Neutrophil (primary cell): ENCODE data around the gene NKD1.

Source experiments
- H3K27ac ChIP-seq: fragments of 200-600 bp; sonication (generic); 2 replicates; pipeline ENCODE4 v1.5.1; 2016; ENCODE audit warnings: mild to moderate bottlenecking, moderate library complexity
- H3K27me3 ChIP-seq: fragments of 200-600 bp; sonication (generic); 2 replicates; pipeline ENCODE4 v1.6.0; 2016; ENCODE audit warnings: mild to moderate bottlenecking
- H3K36me3 ChIP-seq: fragments of 200-600 bp; sonication (generic); 2 replicates; pipeline ENCODE4 v1.5.1; 2017
- H3K4me1 ChIP-seq, 2 experiments: fragments of 200-600 bp in 1 of 2; sonication (generic) in 1 of 2; 1 replicate in 1 of 2; 2 replicates in 1 of 2; pipeline versions ENCODE4 v1.5.1 to v1.6.1; 2013 to 2016; ENCODE audit warnings: low read depth in 1 of 2, low read length in 1 of 2, mild to moderate bottlenecking in 1 of 2, moderate library complexity in 1 of 2; ENCODE audit not compliant: control insufficient read depth in 1 of 2, insufficient read depth in 1 of 2
- H3K4me3 ChIP-seq, 2 experiments: fragments of 200-600 bp in 1 of 2; sonication (generic) in 1 of 2; 1 replicate in 1 of 2; 2 replicates in 1 of 2; pipeline ENCODE4 v1.5.1; 2013 to 2016; ENCODE audit warnings: low read depth in 1 of 2, low read length in 1 of 2, mild to moderate bottlenecking in 1 of 2, moderate library complexity in 1 of 2
- H3K9me3 ChIP-seq: fragments of 200-600 bp; sonication (generic); 2 replicates; pipeline ENCODE4 v1.5.1; 2016
- TF ChIP-seq, protein P1 (sequence below): fragments of 200-600 bp; sonication (generic); IDR thresholded peaks from 2 replicates; pipeline ENCODE4 v1.5.1; 2016; ENCODE audit warnings: antibody characterized with exemption

Gene NKD1

DNA sequence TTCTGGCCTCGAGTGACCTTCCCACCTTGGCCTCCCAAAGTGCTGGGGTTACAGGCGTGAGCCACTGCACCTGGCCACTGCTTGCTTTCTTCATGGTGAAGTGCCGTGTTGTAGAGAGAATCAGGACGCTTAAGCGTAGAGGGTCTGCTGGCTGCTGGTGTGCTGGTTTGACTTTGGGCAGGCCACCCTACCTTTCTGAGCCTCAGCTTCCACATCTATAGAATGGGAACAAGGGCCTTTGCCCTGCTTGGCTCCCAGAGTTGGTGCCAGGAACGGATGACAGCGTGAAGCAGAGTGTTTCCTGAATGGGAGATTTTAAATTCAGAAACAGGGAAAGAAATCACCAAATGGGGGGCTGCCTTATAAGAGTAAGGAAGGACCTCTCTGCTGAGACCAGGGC, 60.9 kb downstream of the NKD1 start:
- no peak overlapping the region for H3K4me3 ChIP-seq
- H3K36me3 ChIP-seq: no peaks in the 10 kb centered on the region
- no peak overlapping the region for H3K27ac ChIP-seq
- peaks cover 14% of the 10 kb centered on the region for H3K27me3 ChIP-seq
- H3K9me3 ChIP-seq: no peaks in the 10 kb centered on the region
- peaks cover 7 to 11% of the 10 kb centered on the region in 2 experiments for H3K4me1 ChIP-seq
- TF ChIP-seq, protein P1, sequence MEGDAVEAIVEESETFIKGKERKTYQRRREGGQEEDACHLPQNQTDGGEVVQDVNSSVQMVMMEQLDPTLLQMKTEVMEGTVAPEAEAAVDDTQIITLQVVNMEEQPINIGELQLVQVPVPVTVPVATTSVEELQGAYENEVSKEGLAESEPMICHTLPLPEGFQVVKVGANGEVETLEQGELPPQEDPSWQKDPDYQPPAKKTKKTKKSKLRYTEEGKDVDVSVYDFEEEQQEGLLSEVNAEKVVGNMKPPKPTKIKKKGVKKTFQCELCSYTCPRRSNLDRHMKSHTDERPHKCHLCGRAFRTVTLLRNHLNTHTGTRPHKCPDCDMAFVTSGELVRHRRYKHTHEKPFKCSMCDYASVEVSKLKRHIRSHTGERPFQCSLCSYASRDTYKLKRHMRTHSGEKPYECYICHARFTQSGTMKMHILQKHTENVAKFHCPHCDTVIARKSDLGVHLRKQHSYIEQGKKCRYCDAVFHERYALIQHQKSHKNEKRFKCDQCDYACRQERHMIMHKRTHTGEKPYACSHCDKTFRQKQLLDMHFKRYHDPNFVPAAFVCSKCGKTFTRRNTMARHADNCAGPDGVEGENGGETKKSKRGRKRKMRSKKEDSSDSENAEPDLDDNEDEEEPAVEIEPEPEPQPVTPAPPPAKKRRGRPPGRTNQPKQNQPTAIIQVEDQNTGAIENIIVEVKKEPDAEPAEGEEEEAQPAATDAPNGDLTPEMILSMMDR: no peak

DNA sequence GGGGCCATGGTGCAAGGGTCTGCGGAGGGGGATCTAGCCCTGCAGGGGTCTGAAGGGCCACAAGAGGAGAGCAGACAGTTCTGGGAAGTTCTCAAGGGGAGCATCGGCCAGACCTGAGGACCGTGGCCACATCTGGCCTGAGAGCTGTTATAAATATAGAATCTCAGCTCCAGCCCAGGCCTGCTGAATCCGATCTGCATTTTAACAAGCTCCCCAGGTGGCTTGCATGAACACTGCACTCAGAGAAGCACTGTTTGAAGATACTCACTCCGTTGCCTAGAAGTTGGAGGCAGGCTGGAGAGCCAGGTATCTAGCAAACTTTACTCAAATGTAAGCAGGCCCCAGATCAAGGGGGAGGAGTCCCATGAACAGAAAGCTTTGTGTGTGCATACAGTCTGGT, 61.3 kb downstream of the NKD1 start:
- H3K4me3 ChIP-seq: no peak overlapping the region
- no peaks in the 10 kb centered on the region for H3K36me3 ChIP-seq
- no peaks in the 10 kb centered on the region for H3K9me3 ChIP-seq
- peaks cover 16% of the 10 kb centered on the region for H3K27me3 ChIP-seq
- TF ChIP-seq, protein P1: no peak
- peaks cover 7 to 11% of the 10 kb centered on the region in 2 experiments for H3K4me1 ChIP-seq
- H3K27ac ChIP-seq: no peak overlapping the region

DNA sequence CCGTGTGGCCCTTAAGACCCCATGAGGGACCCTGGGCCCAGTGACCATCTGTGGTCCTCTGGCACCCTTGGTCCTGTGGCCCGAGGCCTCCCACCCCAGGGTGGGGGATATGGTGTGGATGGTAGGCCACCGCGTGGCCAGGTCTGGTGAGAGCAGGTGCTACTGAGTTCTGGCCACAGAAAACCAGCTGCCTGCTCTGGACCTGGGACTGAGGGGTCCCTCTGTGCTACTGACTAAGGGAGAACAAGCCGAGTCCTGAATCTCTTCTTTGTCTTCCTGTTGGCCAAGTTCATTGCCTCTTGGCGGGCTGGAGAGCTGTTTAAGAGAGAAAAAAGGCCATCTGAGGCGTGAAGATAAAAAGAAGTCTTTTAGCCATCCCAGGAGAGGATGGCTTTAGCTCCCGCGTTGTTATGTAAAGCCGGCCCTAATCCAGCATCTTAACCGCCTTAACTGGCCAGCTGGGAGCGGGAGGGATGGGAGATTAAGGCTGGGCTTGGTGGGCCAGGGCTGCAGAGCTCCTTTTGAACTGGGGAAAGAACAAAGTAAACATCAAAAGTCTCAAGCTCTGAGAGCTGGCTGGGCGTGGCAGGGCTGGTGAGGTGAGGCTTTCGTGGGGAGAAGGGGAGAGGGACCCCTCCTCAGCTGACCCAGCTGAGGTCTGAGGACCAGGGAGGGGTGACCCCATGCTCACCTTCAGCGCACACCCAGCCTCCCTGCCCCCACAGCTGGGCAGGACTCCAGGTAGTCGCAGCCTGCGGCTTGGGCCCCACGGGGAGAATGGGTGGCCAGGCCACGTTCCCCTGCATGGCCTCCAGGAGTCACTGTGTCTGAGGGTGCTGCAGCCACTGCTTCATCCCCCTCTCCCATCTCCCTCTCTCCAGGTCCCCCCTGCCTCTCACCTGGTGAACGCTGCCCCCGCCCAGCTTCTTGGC, 62.4 kb downstream of the NKD1 start:
- H3K36me3 ChIP-seq: no peaks in the 10 kb centered on the region
- H3K4me1 ChIP-seq: peaks cover 7 to 11% of the 10 kb centered on the region in 2 experiments
- no peak overlapping the region for H3K27ac ChIP-seq
- no peak overlapping the region for H3K4me3 ChIP-seq
- TF ChIP-seq, protein P1: no peak
- H3K27me3 ChIP-seq: peaks cover 16% of the 10 kb centered on the region
- H3K9me3 ChIP-seq: no peaks in the 10 kb centered on the region

DNA sequence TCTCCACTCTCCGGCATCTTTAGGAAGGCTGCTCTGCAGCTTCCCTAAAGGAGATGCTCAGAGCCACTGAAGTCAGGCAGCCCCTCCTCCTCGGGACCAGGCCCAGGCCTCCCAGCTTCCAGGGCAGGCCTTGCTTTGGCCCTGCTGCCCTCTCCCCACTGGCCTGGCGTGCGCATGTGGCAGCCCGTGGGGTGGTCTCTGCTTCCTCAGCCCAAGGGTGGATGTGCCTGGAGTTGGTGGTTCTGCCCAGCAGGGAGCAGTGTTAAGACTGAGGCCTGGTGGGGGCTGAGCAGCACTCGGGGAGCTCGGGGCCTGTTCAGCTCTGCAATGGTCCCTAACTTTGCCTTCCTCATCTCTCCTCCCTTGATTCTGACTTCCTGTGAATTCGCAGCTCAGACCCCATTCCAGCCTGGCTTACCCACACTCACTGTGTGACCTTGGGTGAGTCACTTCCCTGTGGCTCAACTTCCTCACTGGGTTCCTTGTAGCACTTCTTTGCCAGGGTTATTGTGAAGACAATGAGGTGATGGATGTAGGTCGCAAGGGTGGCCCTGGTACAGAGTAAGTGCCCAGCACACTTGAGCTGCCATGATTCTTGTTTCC, 63.2 kb downstream of the NKD1 start:
- H3K36me3 ChIP-seq: no peaks in the 10 kb centered on the region
- TF ChIP-seq, protein P1: no peak
- H3K27ac ChIP-seq: no peak overlapping the region
- no peak overlapping the region for H3K4me3 ChIP-seq
- H3K9me3 ChIP-seq: no peaks in the 10 kb centered on the region
- H3K27me3 ChIP-seq: peaks cover 16% of the 10 kb centered on the region
- peaks cover 8 to 11% of the 10 kb centered on the region in 2 experiments for H3K4me1 ChIP-seq

DNA sequence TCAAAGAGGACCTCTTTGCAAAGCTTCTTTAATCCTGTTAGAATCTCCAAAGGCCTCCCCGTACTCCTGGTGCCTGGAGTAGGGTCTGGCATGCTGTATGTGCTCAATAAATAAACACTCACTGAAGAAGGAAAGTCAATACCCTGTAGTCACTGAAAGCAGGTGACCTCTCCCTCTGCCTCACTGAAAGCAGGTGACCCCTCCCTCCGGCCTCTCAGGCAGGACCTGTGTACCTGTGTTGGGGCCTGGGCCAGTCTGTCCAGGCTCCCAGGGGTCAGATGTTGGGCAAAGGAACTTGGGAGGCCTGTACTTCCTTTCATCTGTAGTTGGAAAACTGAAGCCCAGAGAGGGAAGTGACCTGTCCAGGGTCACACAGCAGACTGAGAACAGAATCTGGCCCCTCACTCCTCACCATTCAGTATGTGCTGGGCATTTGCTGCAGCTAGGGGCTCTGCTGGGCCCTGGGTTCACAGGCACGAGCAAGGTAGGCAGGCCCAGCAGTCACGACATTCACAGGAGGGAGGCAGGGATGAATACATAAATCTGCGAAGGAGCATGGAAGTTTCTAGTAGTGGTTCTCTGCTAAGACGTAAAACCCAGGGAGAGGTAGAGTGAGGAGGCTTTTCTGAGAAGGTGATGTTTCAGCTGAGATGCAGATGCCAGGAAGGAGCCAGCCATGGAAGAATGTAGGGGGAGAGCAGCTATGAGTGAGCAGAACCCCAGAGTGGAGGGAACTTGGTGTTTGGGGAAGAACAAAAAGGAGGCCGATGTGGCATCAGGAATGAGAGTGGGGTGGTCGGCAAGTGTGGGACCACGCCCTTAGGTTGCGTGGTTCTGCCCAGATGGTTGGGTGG, 64.0 kb downstream of the NKD1 start:
- Histone ChIP-seq H3K4me1 (peaks cover 16 to 18% of the 10 kb centered on the region in 2 experiments), H3K9me3 (no peaks in the 10 kb centered on the region), H3K36me3 (no peaks in the 10 kb centered on the region), H3K27me3 (peaks cover 16% of the 10 kb centered on the region), H3K4me3 (no peak overlapping the region), H3K27ac (peak overlapping the region; percentile 18)
- TF ChIP-seq, protein P1: no peak
